GM10248 (cell line): Measurements from ENCODE around the gene TCP11L2.
A peak's percentile ranks its signal among the peaks of the same experiment; 100 is the strongest.

ENCODE experiments used
- CTCF ChIA-PET: fragments of 300-600 bp; sonication (Branson Sonifier 250); formaldehyde crosslinking; extraction: SDS; loops from one replicate; lab custom pipeline; 2021; ENCODE audit warnings: antibody characterized with exemption; lab: Yijun Ruan, JAX
- POLR2A ChIA-PET: fragments of 350-650 bp; sonication (Branson Sonifier 250); formaldehyde crosslinking; extraction: SDS; loops from one replicate; lab custom pipeline; 2020; ENCODE audit warnings: antibody characterized with exemption; lab: Yijun Ruan, JAX
- DNase-seq: peaks from one replicate; pipeline ENCODE4 v3.0.0; 2012; ENCODE audit errors: extremely low spot score
- TF ChIP-seq, protein P1 (sequence below): IDR thresholded peaks from 2 replicates; pipeline ENCODE4 v1.5.1; 2012; ENCODE audit warnings: mild to moderate bottlenecking, low read depth; ENCODE audit errors: extremely low read depth, missing control alignments, control extremely low read depth

Gene TCP11L2

DNA sequence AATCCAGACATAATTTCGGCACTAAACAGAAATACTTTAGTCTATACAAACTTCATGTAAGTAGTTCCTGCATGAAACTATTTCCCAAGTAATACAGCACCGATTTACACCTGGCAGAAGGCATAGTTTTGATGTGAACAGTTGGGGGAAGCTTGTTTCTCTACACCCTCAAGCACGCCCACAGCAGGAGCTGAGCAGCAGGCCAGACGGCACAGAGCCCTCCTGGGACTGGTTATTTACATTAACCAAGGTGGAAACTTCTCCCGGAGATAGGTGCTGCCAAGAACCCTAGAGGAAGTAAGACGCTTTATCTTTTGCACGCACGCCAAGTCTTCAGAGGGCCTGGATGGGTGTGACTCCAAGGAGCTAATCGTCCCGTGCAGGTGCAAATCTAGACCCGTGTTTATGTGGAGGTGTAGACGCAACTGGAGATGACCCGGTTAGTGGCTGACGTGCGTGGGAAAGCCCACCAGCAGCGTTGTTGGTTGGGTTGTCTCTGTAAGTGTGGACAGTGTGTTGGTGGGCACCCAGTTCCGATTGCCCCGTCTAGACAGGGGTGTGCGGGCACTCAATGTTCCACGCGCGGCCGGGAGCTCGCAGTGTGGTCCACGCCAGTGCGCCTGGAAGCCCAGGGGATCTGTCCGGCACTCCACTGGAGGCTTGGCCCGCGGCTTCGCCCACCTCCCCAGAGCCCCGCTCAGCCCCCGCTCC lies 767 bp upstream of the TCP11L2 start:
- ChIA-PET CTCF (interaction anchor here (1.0 to 3.3 kb wide), 4 partner anchors 11 to 56 kb away, joined by 3 to 13 read pairs (median 6); partner anchors contain the start of gene POLR3B), POLR2A (no interaction called here)
- TF ChIP-seq, protein P1, sequence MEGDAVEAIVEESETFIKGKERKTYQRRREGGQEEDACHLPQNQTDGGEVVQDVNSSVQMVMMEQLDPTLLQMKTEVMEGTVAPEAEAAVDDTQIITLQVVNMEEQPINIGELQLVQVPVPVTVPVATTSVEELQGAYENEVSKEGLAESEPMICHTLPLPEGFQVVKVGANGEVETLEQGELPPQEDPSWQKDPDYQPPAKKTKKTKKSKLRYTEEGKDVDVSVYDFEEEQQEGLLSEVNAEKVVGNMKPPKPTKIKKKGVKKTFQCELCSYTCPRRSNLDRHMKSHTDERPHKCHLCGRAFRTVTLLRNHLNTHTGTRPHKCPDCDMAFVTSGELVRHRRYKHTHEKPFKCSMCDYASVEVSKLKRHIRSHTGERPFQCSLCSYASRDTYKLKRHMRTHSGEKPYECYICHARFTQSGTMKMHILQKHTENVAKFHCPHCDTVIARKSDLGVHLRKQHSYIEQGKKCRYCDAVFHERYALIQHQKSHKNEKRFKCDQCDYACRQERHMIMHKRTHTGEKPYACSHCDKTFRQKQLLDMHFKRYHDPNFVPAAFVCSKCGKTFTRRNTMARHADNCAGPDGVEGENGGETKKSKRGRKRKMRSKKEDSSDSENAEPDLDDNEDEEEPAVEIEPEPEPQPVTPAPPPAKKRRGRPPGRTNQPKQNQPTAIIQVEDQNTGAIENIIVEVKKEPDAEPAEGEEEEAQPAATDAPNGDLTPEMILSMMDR, result no peak
- peak; percentile 59 for DNase-seq

DNA sequence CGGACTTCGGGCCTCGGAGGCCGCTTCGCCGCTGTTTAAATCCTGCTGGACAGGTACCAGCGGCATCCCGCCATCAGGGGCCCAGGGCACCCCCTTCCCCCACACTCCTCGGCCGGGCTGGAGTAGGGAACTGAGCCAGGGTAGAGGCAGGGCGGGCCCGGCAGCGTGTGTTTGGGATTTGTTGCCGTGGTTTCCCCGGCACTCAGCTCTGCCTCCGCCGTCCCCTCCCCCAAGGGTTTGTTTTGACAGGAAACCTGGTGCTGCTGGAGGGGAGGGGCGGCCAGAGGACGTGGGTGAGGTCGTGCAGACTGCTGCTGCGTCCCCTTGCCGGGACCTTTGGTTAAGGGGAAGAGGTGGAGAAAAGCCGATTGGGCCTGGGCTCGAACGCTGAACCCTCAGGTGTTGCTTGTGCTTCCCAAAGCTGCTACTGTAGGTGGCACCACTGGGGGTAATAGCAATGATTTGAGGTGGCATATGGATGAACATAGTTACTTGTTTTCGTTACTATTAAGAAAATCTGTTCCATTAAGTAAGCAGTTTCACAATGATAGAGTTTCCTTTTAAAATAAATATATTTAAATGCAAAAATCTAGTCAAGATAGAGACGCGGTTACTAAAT lies 778 bp downstream of the TCP11L2 start:
- TF ChIP-seq, protein P1, result no peak
- ChIA-PET POLR2A (interaction anchor here (1.1 kb wide), 1 partner anchor 53 kb away, joined by 7 read pairs; no protein-coding TSS in a partner anchor), CTCF (interaction anchor here (2.0 to 2.6 kb wide), 2 partner anchors 21 to 55 kb away, joined by 9 read pairs; partner anchors contain the start of gene POLR3B)
- peak; percentile 56 for DNase-seq

- DNase-seq, result no peak
- TF ChIP-seq, protein P1, result no peak
- CTCF ChIA-PET, result interaction anchor here (2.6 kb wide), 1 partner anchor 22 kb away, joined by 9 read pairs; no protein-coding TSS in a partner anchor
- POLR2A ChIA-PET, result interaction anchor here (1.1 kb wide), 1 partner anchor 52 kb away, joined by 7 read pairs; no protein-coding TSS in a partner anchor
Measured at GRCh38 chr12:106304001-106304421, 1.5 kb downstream of the TCP11L2 start.

GRCh38 chr12:106304797-106305196 lies 2.3 kb downstream of the TCP11L2 start:
- TF ChIP-seq, protein P1, result no peak
- POLR2A ChIA-PET, result no interaction called here
- DNase-seq, result no peak
- CTCF ChIA-PET, result interaction anchor here (1.3 to 2.6 kb wide), 2 partner anchors 10 to 22 kb away, joined by 3 to 9 read pairs; no protein-coding TSS in a partner anchor

- ChIA-PET CTCF (interaction anchor here (1.3 to 2.6 kb wide), 2 partner anchors 10 to 23 kb away, joined by 3 to 9 read pairs; no protein-coding TSS in a partner anchor), POLR2A (no interaction called here)
- DNase-seq, result no peak
- TF ChIP-seq, protein P1, result no peak
Measured at GRCh38 chr12:106305376-106305775, 2.8 kb downstream of the TCP11L2 start.

DNA sequence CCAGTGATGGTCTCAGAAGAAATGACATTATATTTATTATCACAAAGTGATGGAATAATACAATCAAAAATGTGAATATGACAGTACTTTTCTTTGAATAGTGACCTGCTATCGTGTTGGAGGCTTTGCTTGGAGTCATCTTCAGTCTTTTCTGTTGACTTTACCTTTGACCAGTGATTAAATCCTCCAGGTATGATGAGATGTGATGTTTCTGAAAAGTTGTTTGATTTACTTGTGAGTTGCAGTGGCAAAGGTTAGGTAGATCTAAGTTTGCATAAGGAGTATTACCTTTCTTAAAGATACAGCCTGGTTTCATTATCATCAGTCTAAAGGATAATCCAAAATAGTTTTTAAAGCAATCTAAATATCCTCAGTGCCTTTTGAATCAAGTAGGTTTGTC lies 4.6 kb downstream of the TCP11L2 start:
- TF ChIP-seq, protein P1, result no peak
- ChIA-PET CTCF (no interaction called here), POLR2A (no interaction called here)

More for the DNA sequence above, 4.6 kb downstream of the TCP11L2 start:
- no peak for DNase-seq
